OCI-LY1 (cell line): ENCODE results near the gene ZMAT3.

Experiments used
- H2AFZ ChIP-seq: fragments of 200-600 bp; sonication (generic), shearing (Covaris generic); 2 replicates; pipeline ENCODE4 v1.6.0; 2014; ENCODE audit warnings: antibody characterized with exemption, mild to moderate bottlenecking, low read length
- H3F3A ChIP-seq: fragments of 200-600 bp; sonication (generic), shearing (Covaris generic); 2 replicates; pipeline ENCODE4 v1.6.0; 2014; ENCODE audit warnings: mild to moderate bottlenecking, antibody characterized with exemption, low read length, moderate library complexity; ENCODE audit not compliant: insufficient read depth
- H3K27ac ChIP-seq: fragments of 200-600 bp; sonication (generic); 2 replicates; pipeline ENCODE4 v1.5.1; 2014; ENCODE audit warnings: low read length, mixed run types, mild to moderate bottlenecking, low read depth; ENCODE audit not compliant: poor library complexity, severe bottlenecking
- H3K27me3 ChIP-seq: fragments of 200-600 bp; sonication (generic); 2 replicates; pipeline ENCODE4 v1.6.0; 2014; ENCODE audit warnings: antibody characterized with exemption, mild to moderate bottlenecking, low read length, moderate library complexity; ENCODE audit not compliant: insufficient read depth
- H3K36me3 ChIP-seq: fragments of 200-600 bp; sonication (generic); 2 replicates; pipeline ENCODE4 v1.6.1; 2014; ENCODE audit warnings: mild to moderate bottlenecking, antibody characterized with exemption, low read length, moderate library complexity, mixed read lengths; ENCODE audit not compliant: insufficient read depth
- H3K4me1 ChIP-seq: fragments of 200-600 bp; sonication (generic); 2 replicates; pipeline ENCODE4 v1.5.1; 2014; ENCODE audit warnings: mild to moderate bottlenecking, low read length, moderate library complexity; ENCODE audit not compliant: insufficient read depth, severe bottlenecking
- H3K4me2 ChIP-seq: fragments of 200-600 bp; sonication (generic), shearing (Covaris generic); 2 replicates; pipeline ENCODE4 v1.6.1; 2014; ENCODE audit warnings: low read length
- H3K4me3 ChIP-seq: fragments of 200-600 bp; sonication (generic); 2 replicates; pipeline ENCODE4 v1.5.1; 2014; ENCODE audit warnings: low read length, low read depth, mild to moderate bottlenecking, mixed read lengths; ENCODE audit not compliant: poor library complexity, severe bottlenecking
- H3K79me2 ChIP-seq: fragments of 200-600 bp; shearing (Covaris generic); 2 replicates; pipeline ENCODE4 v1.6.1; 2016; ENCODE audit warnings: mixed run types, low read length, mixed read lengths; ENCODE audit not compliant: insufficient read depth
- H3K9ac ChIP-seq: fragments of 200-600 bp; sonication (generic), shearing (Covaris generic); 2 replicates; pipeline ENCODE4 v1.6.1; 2014; ENCODE audit warnings: mild to moderate bottlenecking, low read length, mixed read lengths
- H3K9me2 ChIP-seq: fragments of 200-600 bp; sonication (generic), shearing (Covaris generic); 2 replicates; pipeline ENCODE4 v1.6.1; 2014; ENCODE audit warnings: low read depth, mild to moderate bottlenecking, low read length, mixed read lengths
- H3K9me3 ChIP-seq: fragments of 200-600 bp; shearing (Covaris generic); 2 replicates; pipeline ENCODE4 v1.6.1; 2014; ENCODE audit warnings: low read length, mixed read lengths
- H4K20me1 ChIP-seq: fragments of 200-600 bp; sonication (generic), shearing (Covaris generic); 2 replicates; pipeline ENCODE4 v1.6.0; 2016; ENCODE audit warnings: mild to moderate bottlenecking, low read length; ENCODE audit not compliant: insufficient read depth
- CTCF ChIP-seq: fragments of 200-600 bp; sonication (generic), shearing (Covaris generic); IDR thresholded peaks from 2 replicates; pipeline ENCODE4 v1.5.1; 2017; ENCODE audit warnings: mild to moderate bottlenecking, antibody characterized with exemption, low read length, moderate library complexity, mixed read lengths
- EZH2 ChIP-seq: fragments of 200-600 bp; sonication (generic), shearing (Covaris generic); IDR thresholded peaks from 2 replicates; pipeline ENCODE4 v1.8.0; 2017; ENCODE audit warnings: borderline replicate concordance, mixed run types, mild to moderate bottlenecking, antibody characterized with exemption, low read length, moderate library complexity, mixed read lengths

Gene ZMAT3

GRCh38 chr3:179079537-179079936 is 7.9 kb upstream of the ZMAT3 start:
- Histone ChIP-seq H3K36me3 (no peaks in the 10 kb centered on the region), H3K9me2 (no peaks in the 10 kb centered on the region), H3K4me1 (peaks cover 4% of the 10 kb centered on the region), H3K4me2 (no peak overlapping the region), H3K27ac (no peak overlapping the region), H3K9me3 (no peaks in the 10 kb centered on the region), H3K27me3 (no peaks in the 10 kb centered on the region), H3K4me3 (no peak overlapping the region), H3K79me2 (no peaks in the 10 kb centered on the region), H4K20me1 (no peaks in the 10 kb centered on the region), H3F3A (no peaks in the 10 kb centered on the region), H2AFZ (no peak overlapping the region), H3K9ac (no peak overlapping the region)
- TF ChIP-seq EZH2 (no peak), CTCF (no peak)

- Histone ChIP-seq H3K36me3 (no peaks in the 10 kb centered on the region), H2AFZ (no peak overlapping the region), H3K27me3 (no peaks in the 10 kb centered on the region), H3K4me1 (peaks cover 15% of the 10 kb centered on the region), H3K27ac (no peak overlapping the region), H4K20me1 (no peaks in the 10 kb centered on the region), H3K4me2 (no peak overlapping the region), H3K9me3 (no peaks in the 10 kb centered on the region), H3K79me2 (no peaks in the 10 kb centered on the region), H3K4me3 (no peak overlapping the region), H3K9ac (no peak overlapping the region), H3F3A (no peaks in the 10 kb centered on the region), H3K9me2 (no peaks in the 10 kb centered on the region)
- no peak for TF ChIP-seq EZH2
- no peak for TF ChIP-seq CTCF
Observed at GRCh38 chr3:179076243-179077027, 4.8 kb upstream of the ZMAT3 start.

GRCh38 chr3:179074656-179075055 is 3.0 kb upstream of the ZMAT3 start:
- no peaks in the 10 kb centered on the region for H4K20me1 ChIP-seq
- no peak overlapping the region for H3K27ac ChIP-seq
- no peak overlapping the region for H3K4me3 ChIP-seq
- no peaks in the 10 kb centered on the region for H3K27me3 ChIP-seq
- TF ChIP-seq CTCF (no peak), EZH2 (no peak)
- H2AFZ ChIP-seq, result no peak overlapping the region
- no peak overlapping the region for H3K9ac ChIP-seq
- H3K79me2 ChIP-seq, result peaks cover 16% of the 10 kb centered on the region
- H3K9me2 ChIP-seq, result no peaks in the 10 kb centered on the region
- no peaks in the 10 kb centered on the region for H3K36me3 ChIP-seq
- H3K4me2 ChIP-seq, result no peak overlapping the region
- H3K4me1 ChIP-seq, result peaks cover 28% of the 10 kb centered on the region
- H3K9me3 ChIP-seq, result no peaks in the 10 kb centered on the region
- no peaks in the 10 kb centered on the region for H3F3A ChIP-seq
